RWPE2 (cell line): ENCODE measurements around the gene PPP1R7.

Experiments used
- ATAC-seq: fragments of 200-7000 bp; cut with Tn5 transposase; 3 replicates; pipeline ENCODE4 v1.9.1; 2021; ENCODE audit warnings: low read depth
- DNase-seq: peaks from one replicate; pipeline ENCODE4 v3.0.0-alpha.2; 2020; ENCODE audit warnings: low spot score
- H3K27ac ChIP-seq: fragments of 450-650 bp; 2 replicates; pipeline ENCODE4 v1.5.1; 2017; ENCODE audit warnings: mild to moderate bottlenecking; ENCODE audit not compliant: poor library complexity, severe bottlenecking
- H3K27me3 ChIP-seq: fragments of 250-450 bp; sonication (Bioruptor Pico); 2 replicates; pipeline ENCODE4 v1.5.1; 2021; ENCODE audit warnings: mild to moderate bottlenecking, moderate library complexity; ENCODE audit not compliant: insufficient read depth, poor library complexity, severe bottlenecking
- H3K36me3 ChIP-seq: fragments of 250-450 bp; sonication (Bioruptor Pico); 2 replicates; pipeline ENCODE4 v1.5.1; 2020; ENCODE audit warnings: low read depth, mild to moderate bottlenecking, moderate library complexity
- H3K4me1 ChIP-seq: fragments of 250-450 bp; sonication (Bioruptor Pico); 2 replicates; pipeline ENCODE4 v1.5.1; 2021; ENCODE audit warnings: mild to moderate bottlenecking, moderate library complexity; ENCODE audit not compliant: insufficient read depth, poor library complexity, severe bottlenecking
- H3K4me3 ChIP-seq: fragments of 250-450 bp; sonication (Bioruptor Pico); 2 replicates; pipeline ENCODE4 v1.5.1; 2021; ENCODE audit warnings: mild to moderate bottlenecking, moderate library complexity; ENCODE audit not compliant: severe bottlenecking
- H3K9me3 ChIP-seq: fragments of 250-450 bp; sonication (Bioruptor Pico); 2 replicates; pipeline ENCODE4 v1.5.1; 2021; ENCODE audit warnings: mild to moderate bottlenecking, moderate library complexity; ENCODE audit not compliant: severe bottlenecking
- TF ChIP-seq, protein P1 (sequence below): fragments of 450-650 bp; IDR thresholded peaks from one replicate; pipeline ENCODE4 v1.5.1; 2017; ENCODE audit warnings: mild to moderate bottlenecking, moderate library complexity; ENCODE audit not compliant: poor library complexity, severe bottlenecking

PPP1R7 gene

DNA sequence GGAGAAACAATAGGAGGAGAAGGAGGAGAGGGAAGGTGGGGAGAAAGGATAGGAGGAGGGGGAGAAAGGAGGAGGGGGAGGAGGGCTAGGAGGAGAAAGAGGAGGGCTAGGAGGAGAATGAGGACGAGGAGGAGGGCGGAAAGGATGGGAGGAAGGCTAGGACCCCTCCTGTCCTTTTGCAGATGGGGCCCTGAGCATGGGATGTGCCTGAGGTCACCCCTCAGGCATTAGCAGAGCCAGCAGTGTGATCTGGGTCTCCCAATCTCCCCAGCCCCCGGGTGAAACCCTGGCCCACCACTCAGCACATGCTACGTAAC is 37.6 kb downstream of the PPP1R7 start:
- Histone ChIP-seq H3K9me3 (no peaks in the 10 kb centered on the region), H3K27me3 (no peaks in the 10 kb centered on the region), H3K27ac (no peak overlapping the region), H3K4me1 (no peaks in the 10 kb centered on the region), H3K4me3 (no peak overlapping the region), H3K36me3 (no peaks in the 10 kb centered on the region)
- TF ChIP-seq, protein P1, sequence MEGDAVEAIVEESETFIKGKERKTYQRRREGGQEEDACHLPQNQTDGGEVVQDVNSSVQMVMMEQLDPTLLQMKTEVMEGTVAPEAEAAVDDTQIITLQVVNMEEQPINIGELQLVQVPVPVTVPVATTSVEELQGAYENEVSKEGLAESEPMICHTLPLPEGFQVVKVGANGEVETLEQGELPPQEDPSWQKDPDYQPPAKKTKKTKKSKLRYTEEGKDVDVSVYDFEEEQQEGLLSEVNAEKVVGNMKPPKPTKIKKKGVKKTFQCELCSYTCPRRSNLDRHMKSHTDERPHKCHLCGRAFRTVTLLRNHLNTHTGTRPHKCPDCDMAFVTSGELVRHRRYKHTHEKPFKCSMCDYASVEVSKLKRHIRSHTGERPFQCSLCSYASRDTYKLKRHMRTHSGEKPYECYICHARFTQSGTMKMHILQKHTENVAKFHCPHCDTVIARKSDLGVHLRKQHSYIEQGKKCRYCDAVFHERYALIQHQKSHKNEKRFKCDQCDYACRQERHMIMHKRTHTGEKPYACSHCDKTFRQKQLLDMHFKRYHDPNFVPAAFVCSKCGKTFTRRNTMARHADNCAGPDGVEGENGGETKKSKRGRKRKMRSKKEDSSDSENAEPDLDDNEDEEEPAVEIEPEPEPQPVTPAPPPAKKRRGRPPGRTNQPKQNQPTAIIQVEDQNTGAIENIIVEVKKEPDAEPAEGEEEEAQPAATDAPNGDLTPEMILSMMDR = no peak
- no peak for DNase-seq
- no peak for ATAC-seq

DNA sequence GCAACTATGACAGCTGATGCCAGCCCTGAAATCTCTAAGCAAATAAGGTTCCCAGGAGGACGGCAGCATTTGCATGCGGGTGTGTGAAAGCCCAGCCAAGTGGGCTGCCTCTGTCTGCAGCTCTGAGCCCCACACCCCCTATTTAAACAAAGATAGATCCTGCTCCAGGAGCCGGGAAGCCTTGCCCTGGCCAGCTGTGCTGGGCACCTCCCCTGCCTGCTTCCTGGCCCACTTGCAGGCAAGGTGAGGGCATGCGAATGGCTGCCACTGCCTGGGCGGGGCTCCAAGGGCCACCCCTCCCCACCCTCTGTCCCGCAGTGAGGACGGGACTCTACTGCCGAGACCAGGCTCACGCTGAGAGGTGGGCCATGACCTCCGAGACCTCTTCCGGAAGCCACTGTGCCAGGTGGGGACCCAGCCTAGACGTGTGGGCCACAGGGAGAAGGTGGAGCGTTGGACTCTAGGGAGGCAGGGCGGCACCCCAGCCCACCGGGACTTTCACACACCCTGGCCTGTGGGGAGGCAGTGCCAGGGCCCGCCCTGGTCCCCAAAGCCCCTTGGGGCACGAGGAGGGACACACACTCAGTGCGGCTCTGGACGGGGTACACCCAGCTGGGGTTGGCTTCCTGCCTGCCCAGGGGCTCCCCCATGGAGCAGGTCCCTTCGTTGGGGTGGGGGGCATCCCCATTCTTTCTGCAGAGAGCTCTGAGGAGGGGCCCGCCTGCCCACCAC is 38.3 kb downstream of the PPP1R7 start, which contains the start of gene ANO7:
TSS of gene ANO7 (plus strand) at position 317 of the 732 bp plus-strand sequence. CDS start 1,387 bp downstream, outside the sequence.
- Histone ChIP-seq H3K27ac (no peak within 1 kb of the TSS), H3K9me3 (no peaks in the 10 kb centered on the region), H3K4me3 (no peak within 1 kb of the TSS), H3K27me3 (no peaks in the 10 kb centered on the region), H3K4me1 (no peaks in the 10 kb centered on the region), H3K36me3 (no peaks in the 10 kb centered on the region)
- DNase-seq (no peak), ATAC-seq (peak; percentile 65)
- TF ChIP-seq, protein P1 = no peak

DNA sequence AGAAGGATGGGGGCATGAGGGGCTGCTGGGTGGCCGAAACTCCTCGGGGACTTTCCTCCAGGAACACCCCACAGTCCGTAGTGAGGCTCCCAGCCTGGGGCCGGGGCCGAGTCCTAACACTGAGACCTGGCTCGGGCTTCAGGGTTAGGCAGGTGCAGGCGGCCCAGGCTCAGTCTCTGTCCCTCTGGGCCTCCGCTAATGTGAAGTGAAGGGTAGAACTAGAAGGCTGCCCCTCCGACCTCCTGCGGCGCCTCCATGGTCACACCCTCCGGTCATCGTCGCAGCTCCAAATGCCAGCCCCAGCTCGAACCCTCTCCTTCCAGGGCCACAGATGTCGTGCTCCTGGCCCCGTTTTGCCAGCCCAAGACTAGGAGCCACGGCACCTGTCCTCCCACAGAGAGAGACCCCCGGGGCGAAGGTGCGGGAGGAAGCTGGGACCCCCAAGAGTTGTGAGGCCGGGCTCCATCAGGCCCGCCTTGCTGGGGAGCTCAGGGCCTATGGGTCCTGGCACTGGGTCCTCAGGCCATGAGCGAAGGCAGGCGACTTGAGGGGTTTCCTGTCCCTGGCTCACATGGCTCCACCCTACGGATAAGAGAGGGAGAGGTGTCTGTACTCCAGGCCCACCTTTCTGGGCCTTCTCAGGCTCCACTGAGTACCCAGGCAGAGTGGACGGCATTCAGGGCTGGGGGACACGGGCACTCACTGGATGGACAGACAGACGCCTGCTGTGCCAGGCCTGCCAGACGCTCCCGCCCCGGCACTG is 39.0 kb downstream of the PPP1R7 start:
- DNase-seq (peak; percentile 58), ATAC-seq (no peak)
- TF ChIP-seq, protein P1 = no peak
- Histone ChIP-seq H3K27me3 (no peaks in the 10 kb centered on the region), H3K9me3 (no peaks in the 10 kb centered on the region), H3K4me1 (no peaks in the 10 kb centered on the region), H3K36me3 (no peaks in the 10 kb centered on the region), H3K4me3 (no peak overlapping the region), H3K27ac (no peak overlapping the region)

DNA sequence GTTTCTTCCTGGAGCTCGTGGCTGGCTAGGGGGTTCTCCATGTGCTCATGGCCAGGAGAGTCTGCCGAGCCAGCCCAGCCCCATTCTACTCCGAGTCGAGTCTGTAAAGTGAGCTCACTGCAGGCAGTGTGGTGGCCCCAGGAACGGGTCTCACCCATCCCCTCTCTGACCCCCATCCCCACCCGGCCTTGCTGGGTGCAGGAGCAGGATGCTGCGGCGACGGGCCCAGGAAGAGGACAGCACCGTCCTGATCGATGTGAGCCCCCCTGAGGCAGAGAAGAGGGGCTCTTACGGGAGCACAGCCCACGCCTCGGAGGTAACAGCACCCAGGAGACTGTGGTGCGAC is 39.6 kb downstream of the PPP1R7 start:
- Histone ChIP-seq H3K27me3 (no peaks in the 10 kb centered on the region), H3K36me3 (no peaks in the 10 kb centered on the region), H3K4me1 (no peaks in the 10 kb centered on the region), H3K27ac (no peak overlapping the region), H3K9me3 (no peaks in the 10 kb centered on the region), H3K4me3 (no peak overlapping the region)
- TF ChIP-seq, protein P1 = no peak
- ATAC-seq = no peak
- DNase-seq = peak; percentile 57
